A549 (cell line): ENCODE measurements around the gene TEX9. TPM values are rescaled to one million over a fixed set of nuclear protein-coding genes. Genes with fewer than 3 reads are reported as not detected.

Experiments used
- ATAC-seq, 2 experiments: fragments of 200-7000 bp in 1 of 2; fragments of >200 bp in 1 of 2; cut with Nextera tagmentation in 1 of 2; cut with Tn5 transposase in 1 of 2; 3 replicates each; pipeline versions ENCODE4 v1.8.0 to v1.9.1; 2018 to 2020; ENCODE audit warnings: mild to moderate bottlenecking in 1 of 2, moderate library complexity in 1 of 2
- CTCF ChIA-PET: fragments of 300-600 bp; sonication (Branson Sonifier 250); formaldehyde crosslinking; extraction: SDS; loops from one replicate; lab custom pipeline; 2021; ENCODE audit warnings: antibody characterized with exemption, inconsistent platforms; lab: Yijun Ruan, JAX
- POLR2A ChIA-PET: fragments of 350-600 bp; formaldehyde crosslinking; extraction: SDS; loops from one replicate; lab custom pipeline; 2021; ENCODE audit warnings: antibody characterized with exemption, inconsistent platforms; lab: Yijun Ruan, JAX
- DNase-seq, 2 experiments: peaks; one replicate each; pipeline versions ENCODE4 v3.0.0 to v3.0.0-alpha.2; 2011 to 2016; ENCODE audit warnings: low read depth in 1 of 2, low spot score in 1 of 2
- FAIRE-seq: peaks from 2 replicates; lab custom pipeline; 2011; peaks lifted over from hg19 to GRCh38; lab: Jason Lieb, UNC
- H3K27ac ChIP-seq, 2 experiments: fragments of >200 bp; sonication (Bioruptor Twin); formaldehyde crosslinking; 3 replicates each; pipeline ENCODE4 v1.5.1; 2016 to 2017
- H3K4me1 ChIP-seq: fragments of >200 bp; sonication (Bioruptor Twin); formaldehyde crosslinking; 3 replicates; pipeline ENCODE4 v1.6.1; 2016
- H3K4me2 ChIP-seq: fragments of >200 bp; sonication (Bioruptor Twin); formaldehyde crosslinking; 3 replicates; pipeline ENCODE4 v1.6.1; 2016
- H3K4me3 ChIP-seq: fragments of >200 bp; sonication (Bioruptor Twin); formaldehyde crosslinking; 3 replicates; pipeline ENCODE4 v1.5.1; 2016
- H3K9me3 ChIP-seq: fragments of >200 bp; sonication (Bioruptor Twin); formaldehyde crosslinking; 3 replicates; pipeline ENCODE4 v1.6.1; 2016
- BHLHE40 ChIP-seq: IDR thresholded peaks from 2 replicates; pipeline ENCODE4 v1.6.1; 2012; ENCODE audit warnings: low read depth, low read length, inconsistent platforms
- CBX8 ChIP-seq: fragments of 200-600 bp; sonication (generic); IDR thresholded peaks from 2 replicates; pipeline ENCODE4 v1.6.1; 2016
- CEBPB ChIP-seq, 2 experiments: fragments of >200 bp in 1 of 2; sonication (Bioruptor Twin) in 1 of 2; formaldehyde crosslinking in 1 of 2; IDR thresholded peaks; 2 replicates each; pipeline ENCODE4 v1.6.1; 2012 to 2016
- CHD2 ChIP-seq: fragments of 150-350 bp; IDR thresholded peaks from 2 replicates; pipeline ENCODE4 v1.6.1; 2014; ENCODE audit warnings: low read length; ENCODE audit not compliant: partially characterized antibody
- EHF ChIP-seq: fragments of 250-450 bp; sonication (Bioruptor Pico); IDR thresholded peaks from 2 replicates; pipeline ENCODE4 v1.5.0; 2020; ENCODE audit warnings: mild to moderate bottlenecking
- FOSL2 ChIP-seq, 2 experiments: fragments of 450-650 bp in 1 of 2; fragments of >200 bp in 1 of 2; sonication (Bioruptor Twin) in 1 of 2; formaldehyde crosslinking; IDR thresholded peaks; 2 replicates each; pipeline versions ENCODE4 v1.5.0 to v1.6.1; 2016 to 2020; ENCODE audit warnings: mild to moderate bottlenecking in 1 of 2, moderate library complexity in 1 of 2
- FOXS1 ChIP-seq: fragments of 250-450 bp; sonication (Bioruptor Pico); IDR thresholded peaks from 2 replicates; pipeline ENCODE4 v1.5.0; 2020; ENCODE audit warnings: mild to moderate bottlenecking, moderate library complexity
- HOXB13 ChIP-seq: fragments of 250-450 bp; sonication (Bioruptor Pico); IDR thresholded peaks from 2 replicates; pipeline ENCODE4 v1.5.0; 2020; ENCODE audit warnings: low read depth, mild to moderate bottlenecking, moderate library complexity
- JUNB ChIP-seq: fragments of >200 bp; sonication (Bioruptor Twin); formaldehyde crosslinking; IDR thresholded peaks from 2 replicates; pipeline ENCODE4 v1.6.1; 2016
- KDM1A ChIP-seq: fragments of 200-600 bp; sonication (generic); IDR thresholded peaks from 2 replicates; pipeline ENCODE4 v1.6.1; 2016; ENCODE audit warnings: low read depth, mild to moderate bottlenecking
- NPAS2 ChIP-seq: fragments of 250-450 bp; sonication (Bioruptor Pico); IDR thresholded peaks from 2 replicates; pipeline ENCODE4 v1.8.0; 2022; ENCODE audit warnings: mild to moderate bottlenecking, moderate library complexity, borderline replicate concordance
- RAD21 ChIP-seq, 2 experiments: fragments of >200 bp in 1 of 2; sonication (Bioruptor Twin) in 1 of 2; formaldehyde crosslinking in 1 of 2; IDR thresholded peaks in 1 of 2; conservative IDR thresholded peaks in 1 of 2; 2 replicates in 1 of 2; 3 replicates in 1 of 2; pipeline ENCODE4 v1.6.1; 2012 to 2018; ENCODE audit warnings: inconsistent platforms in 1 of 2
- RFX5 ChIP-seq: fragments of 450-650 bp; IDR thresholded peaks from 2 replicates; pipeline ENCODE4 v1.7.1; 2014; ENCODE audit warnings: antibody characterized with exemption, mild to moderate bottlenecking, moderate library complexity
- SMC3 ChIP-seq: fragments of >200 bp; sonication (Bioruptor Twin); formaldehyde crosslinking; IDR thresholded peaks from 3 replicates; pipeline ENCODE4 v1.6.1; 2018; ENCODE audit warnings: inconsistent platforms
- TFCP2L1 ChIP-seq: fragments of 250-450 bp; sonication (Bioruptor Pico); IDR thresholded peaks from 2 replicates; pipeline ENCODE4 v1.5.0; 2021; ENCODE audit warnings: mild to moderate bottlenecking
- TP53 ChIP-seq: fragments of 250-450 bp; sonication (Bioruptor Pico); IDR thresholded peaks from 2 replicates; pipeline ENCODE4 v1.5.0; 2021; ENCODE audit warnings: mild to moderate bottlenecking, moderate library complexity
- WGBS: methylation state at CpG from one replicate; pipeline ENCODE4 v1.1.6; 2017; ENCODE audit errors: missing lambda C conversion rate; 5-methylcytosine and 5-hydroxymethylcytosine counted together
- polyA plus RNA-seq, 4 experiments: library from polyadenylated mRNA; depleted of rRNA in 3 of 4; stranded (reverse); fragments of >200 nt; fragmentation: RNase III in 1 of 4; extraction: RNeasy Plus Mini Kit Qiagen cat#74134 plus additional on column Dnase treatment in 1 of 4; gene quantifications; 2 replicates in 3 of 4; 3 replicates in 1 of 4; pipeline ENCODE4 v1.2.3, GENCODE V29; 2011 to 2017
- TF ChIP-seq, protein P1 (sequence below): fragments of 250-450 bp; sonication (Bioruptor Pico); IDR thresholded peaks from 2 replicates; pipeline ENCODE4 v1.5.0; 2021; ENCODE audit warnings: mild to moderate bottlenecking, moderate library complexity, borderline replicate concordance
- TF ChIP-seq, protein P2 (sequence below): fragments of 150-350 bp; IDR thresholded peaks from 2 replicates; pipeline ENCODE4 v1.6.1; 2014; ENCODE audit warnings: low read depth, mild to moderate bottlenecking, low read length
- TF ChIP-seq, protein P3 (sequence below): fragments of 450-650 bp; IDR thresholded peaks from 2 replicates; pipeline ENCODE4 v1.6.1; 2014; ENCODE audit warnings: antibody characterized with exemption
- TF ChIP-seq, protein P4 (sequence below): fragments of >200 bp; sonication (Bioruptor Twin); formaldehyde crosslinking; IDR thresholded peaks from 2 replicates; pipeline ENCODE4 v1.6.1; 2016
- TF ChIP-seq, protein P5 (sequence below): IDR thresholded peaks from 2 replicates; pipeline ENCODE4 v1.6.1; 2012; ENCODE audit warnings: low read depth, borderline replicate concordance
- TF ChIP-seq, protein P6 (sequence below): fragments of >200 bp; sonication (Bioruptor Twin); formaldehyde crosslinking; IDR thresholded peaks from 3 replicates; pipeline ENCODE4 v1.5.1; 2016

Gene TEX9
- polyA plus RNA-seq, 2 of the 4 experiments (the other 2 are of a cell fraction): 7.7 to 13.3 TPM

DNA sequence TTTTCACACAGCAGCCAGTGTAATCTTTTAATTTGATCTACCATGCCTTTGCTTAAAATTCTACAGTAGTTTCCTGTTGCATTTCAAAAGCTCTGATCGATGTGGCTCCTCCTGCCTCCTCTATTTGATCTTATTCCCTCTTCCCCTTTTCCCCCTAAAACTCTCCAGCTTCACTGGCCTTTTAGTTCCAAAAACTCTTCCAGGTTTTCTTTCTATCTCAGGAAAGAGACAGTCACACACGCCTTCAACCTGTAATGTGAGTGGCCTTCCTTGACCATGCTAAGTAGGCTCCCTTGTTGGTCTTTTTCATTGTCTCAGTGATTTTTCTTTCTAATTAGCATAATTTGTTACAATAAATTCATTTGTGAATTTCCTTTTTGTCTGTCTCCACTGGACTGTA is 985 bp downstream of the TEX9 start:
- Histone ChIP-seq H3K4me3 (peak overlapping the region; percentile 91), H3K9me3 (no peaks in the 10 kb centered on the region), H3K4me2 (peak overlapping the region; percentile 74), H3K4me1 (peaks cover 20% of the 10 kb centered on the region), H3K27ac (no peak overlapping the region)
- ChIA-PET POLR2A (no interaction called here), CTCF (no interaction called here)
- 18% methylated on average over 2 of the region's 2 CpGs for WGBS
- no peak for ATAC-seq
- FAIRE-seq: no peak
- no peak for TF ChIP-seq JUNB
- TF ChIP-seq KDM1A: no peak
- no peak for TF ChIP-seq FOXS1
- TF ChIP-seq, protein P1, sequence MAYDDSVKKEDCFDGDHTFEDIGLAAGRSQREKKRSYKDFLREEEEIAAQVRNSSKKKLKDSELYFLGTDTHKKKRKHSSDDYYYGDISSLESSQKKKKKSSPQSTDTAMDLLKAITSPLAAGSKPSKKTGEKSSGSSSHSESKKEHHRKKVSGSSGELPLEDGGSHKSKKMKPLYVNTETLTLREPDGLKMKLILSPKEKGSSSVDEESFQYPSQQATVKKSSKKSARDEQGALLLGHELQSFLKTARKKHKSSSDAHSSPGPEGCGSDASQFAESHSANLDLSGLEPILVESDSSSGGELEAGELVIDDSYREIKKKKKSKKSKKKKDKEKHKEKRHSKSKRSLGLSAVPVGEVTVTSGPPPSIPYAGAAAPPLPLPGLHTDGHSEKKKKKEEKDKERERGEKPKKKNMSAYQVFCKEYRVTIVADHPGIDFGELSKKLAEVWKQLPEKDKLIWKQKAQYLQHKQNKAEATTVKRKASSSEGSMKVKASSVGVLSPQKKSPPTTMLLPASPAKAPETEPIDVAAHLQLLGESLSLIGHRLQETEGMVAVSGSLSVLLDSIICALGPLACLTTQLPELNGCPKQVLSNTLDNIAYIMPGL (CRISPR knock-in tag): no peak
- TF ChIP-seq, all 56 proteins: peak for 0
- no peak for DNase-seq

DNA sequence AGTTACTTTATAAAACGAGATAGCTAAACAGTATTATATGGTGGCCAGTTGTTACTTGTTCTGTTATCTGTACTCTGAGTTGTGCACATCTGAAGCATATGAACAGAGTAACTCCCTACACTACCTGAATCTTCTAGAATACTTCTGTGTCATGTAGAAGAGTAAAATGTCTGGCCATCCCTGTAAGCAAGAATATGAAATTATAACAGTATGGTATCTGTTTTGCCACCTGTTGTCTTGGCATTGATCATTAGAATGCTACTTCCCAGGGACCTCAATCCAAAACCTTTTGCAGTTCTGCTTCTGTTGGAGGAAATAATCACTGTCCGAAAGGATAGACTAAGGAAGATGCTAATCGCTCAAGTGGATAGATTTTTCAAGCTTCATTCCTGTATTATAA is 1.9 kb downstream of the TEX9 start:
- 81% methylated on average over 3 of the region's 3 CpGs for WGBS
- ATAC-seq: no peak
- Histone ChIP-seq H3K9me3 (no peaks in the 10 kb centered on the region), H3K4me1 (peaks cover 20% of the 10 kb centered on the region), H3K4me2 (peak overlapping the region; percentile 74; the same call in 1 of the 3 replicates), H3K4me3 (no peak overlapping the region), H3K27ac (no peak overlapping the region)
- DNase-seq: no peak
- TF ChIP-seq, protein P1 (CRISPR knock-in tag): no peak
- TF ChIP-seq CEBPB (IDR thresholded peaks at IDR 0.05): no peak
- TF ChIP-seq, protein P2, sequence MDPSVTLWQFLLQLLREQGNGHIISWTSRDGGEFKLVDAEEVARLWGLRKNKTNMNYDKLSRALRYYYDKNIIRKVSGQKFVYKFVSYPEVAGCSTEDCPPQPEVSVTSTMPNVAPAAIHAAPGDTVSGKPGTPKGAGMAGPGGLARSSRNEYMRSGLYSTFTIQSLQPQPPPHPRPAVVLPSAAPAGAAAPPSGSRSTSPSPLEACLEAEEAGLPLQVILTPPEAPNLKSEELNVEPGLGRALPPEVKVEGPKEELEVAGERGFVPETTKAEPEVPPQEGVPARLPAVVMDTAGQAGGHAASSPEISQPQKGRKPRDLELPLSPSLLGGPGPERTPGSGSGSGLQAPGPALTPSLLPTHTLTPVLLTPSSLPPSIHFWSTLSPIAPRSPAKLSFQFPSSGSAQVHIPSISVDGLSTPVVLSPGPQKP: no peak
- TF ChIP-seq NPAS2 (CRISPR knock-in tag): no peak
- TF ChIP-seq TP53 (CRISPR knock-in tag): no peak
- TF ChIP-seq, protein P3, sequence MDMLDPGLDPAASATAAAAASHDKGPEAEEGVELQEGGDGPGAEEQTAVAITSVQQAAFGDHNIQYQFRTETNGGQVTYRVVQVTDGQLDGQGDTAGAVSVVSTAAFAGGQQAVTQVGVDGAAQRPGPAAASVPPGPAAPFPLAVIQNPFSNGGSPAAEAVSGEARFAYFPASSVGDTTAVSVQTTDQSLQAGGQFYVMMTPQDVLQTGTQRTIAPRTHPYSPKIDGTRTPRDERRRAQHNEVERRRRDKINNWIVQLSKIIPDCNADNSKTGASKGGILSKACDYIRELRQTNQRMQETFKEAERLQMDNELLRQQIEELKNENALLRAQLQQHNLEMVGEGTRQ: no peak
- no peak for TF ChIP-seq EHF
- no peak for TF ChIP-seq HOXB13 (CRISPR knock-in tag)
- no peak for TF ChIP-seq CHD2
- TF ChIP-seq, protein P4, sequence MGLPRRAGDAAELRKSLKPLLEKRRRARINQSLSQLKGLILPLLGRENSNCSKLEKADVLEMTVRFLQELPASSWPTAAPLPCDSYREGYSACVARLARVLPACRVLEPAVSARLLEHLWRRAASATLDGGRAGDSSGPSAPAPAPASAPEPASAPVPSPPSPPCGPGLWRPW: no peak
- TF ChIP-seq RFX5: no peak
- TF ChIP-seq, protein P5, sequence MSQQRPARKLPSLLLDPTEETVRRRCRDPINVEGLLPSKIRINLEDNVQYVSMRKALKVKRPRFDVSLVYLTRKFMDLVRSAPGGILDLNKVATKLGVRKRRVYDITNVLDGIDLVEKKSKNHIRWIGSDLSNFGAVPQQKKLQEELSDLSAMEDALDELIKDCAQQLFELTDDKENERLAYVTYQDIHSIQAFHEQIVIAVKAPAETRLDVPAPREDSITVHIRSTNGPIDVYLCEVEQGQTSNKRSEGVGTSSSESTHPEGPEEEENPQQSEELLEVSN: no peak
- TF ChIP-seq FOXS1: no peak
- TF ChIP-seq BHLHE40: no peak
- TF ChIP-seq, protein P6, sequence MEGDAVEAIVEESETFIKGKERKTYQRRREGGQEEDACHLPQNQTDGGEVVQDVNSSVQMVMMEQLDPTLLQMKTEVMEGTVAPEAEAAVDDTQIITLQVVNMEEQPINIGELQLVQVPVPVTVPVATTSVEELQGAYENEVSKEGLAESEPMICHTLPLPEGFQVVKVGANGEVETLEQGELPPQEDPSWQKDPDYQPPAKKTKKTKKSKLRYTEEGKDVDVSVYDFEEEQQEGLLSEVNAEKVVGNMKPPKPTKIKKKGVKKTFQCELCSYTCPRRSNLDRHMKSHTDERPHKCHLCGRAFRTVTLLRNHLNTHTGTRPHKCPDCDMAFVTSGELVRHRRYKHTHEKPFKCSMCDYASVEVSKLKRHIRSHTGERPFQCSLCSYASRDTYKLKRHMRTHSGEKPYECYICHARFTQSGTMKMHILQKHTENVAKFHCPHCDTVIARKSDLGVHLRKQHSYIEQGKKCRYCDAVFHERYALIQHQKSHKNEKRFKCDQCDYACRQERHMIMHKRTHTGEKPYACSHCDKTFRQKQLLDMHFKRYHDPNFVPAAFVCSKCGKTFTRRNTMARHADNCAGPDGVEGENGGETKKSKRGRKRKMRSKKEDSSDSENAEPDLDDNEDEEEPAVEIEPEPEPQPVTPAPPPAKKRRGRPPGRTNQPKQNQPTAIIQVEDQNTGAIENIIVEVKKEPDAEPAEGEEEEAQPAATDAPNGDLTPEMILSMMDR: no peak
- no peak for TF ChIP-seq TFCP2L1 (CRISPR knock-in tag)
- no peak for TF ChIP-seq SMC3
- no peak for TF ChIP-seq RAD21 (conservative IDR thresholded peaks at IDR 0.05 in 1 of 2, IDR thresholded peaks at IDR 0.05 in 1 of 2)
- TF ChIP-seq CBX8: no peak
- TF ChIP-seq FOSL2 (IDR thresholded peaks at IDR 0.05): no peak
- TF ChIP-seq FOSL2 (CRISPR knock-in tag; IDR thresholded peaks at IDR 0.05): no peak
- ChIA-PET CTCF (no interaction called here), POLR2A (no interaction called here)
- FAIRE-seq: no peak
